ENCODE measurements around the gene RASD1. TPM values are rescaled to one million over a fixed set of nuclear protein-coding genes. Genes with fewer than 3 reads are reported as not detected.

RASD1 gene
- total RNA-seq, 4 donors from 2014 or later, result 23.5 to 83.8 (median 61.3) TPM

GRCh38 chr17:17493249-17493985 is 2.8 kb downstream of the RASD1 start:
- DNase-seq, result peak; percentile 59
- 60% methylated on average over 15 of the region's 15 CpGs; no CpG with 5 or more reads in 1 of the 2 donors for WGBS, 2 donors (ENCODE audit: low coverage in 1 of 2)
- intact Hi-C loops (cut with DNase I; ENCODE audit: low total_unique reads) (no loop called here), in situ Hi-C loops (cut with MboI; ENCODE audit: low pct_ligation_motif_present in 1 of 4, low pct_unique_long_range_greater_than_20kb in 1 of 4, low sequenced_read_pairs in 3 of 4) (no loop called here)
- peaks cover 7% of the 10 kb centered on the region for H3K27me3 ChIP-seq
- peak overlapping the region; percentile 34 to 87 (median 66) for H3K27ac ChIP-seq
- peaks cover 9 to 42% (median 26%) of the 10 kb centered on the region in 4 donors for H3K4me1 ChIP-seq
- peak overlapping the region in 1 of 4 donors; percentile 11 for H3K4me3 ChIP-seq
- TF ChIP-seq EP300 (IDR thresholded peaks at IDR 0.05; ENCODE audit: low read depth), result no peak
- TF ChIP-seq, protein P1, sequence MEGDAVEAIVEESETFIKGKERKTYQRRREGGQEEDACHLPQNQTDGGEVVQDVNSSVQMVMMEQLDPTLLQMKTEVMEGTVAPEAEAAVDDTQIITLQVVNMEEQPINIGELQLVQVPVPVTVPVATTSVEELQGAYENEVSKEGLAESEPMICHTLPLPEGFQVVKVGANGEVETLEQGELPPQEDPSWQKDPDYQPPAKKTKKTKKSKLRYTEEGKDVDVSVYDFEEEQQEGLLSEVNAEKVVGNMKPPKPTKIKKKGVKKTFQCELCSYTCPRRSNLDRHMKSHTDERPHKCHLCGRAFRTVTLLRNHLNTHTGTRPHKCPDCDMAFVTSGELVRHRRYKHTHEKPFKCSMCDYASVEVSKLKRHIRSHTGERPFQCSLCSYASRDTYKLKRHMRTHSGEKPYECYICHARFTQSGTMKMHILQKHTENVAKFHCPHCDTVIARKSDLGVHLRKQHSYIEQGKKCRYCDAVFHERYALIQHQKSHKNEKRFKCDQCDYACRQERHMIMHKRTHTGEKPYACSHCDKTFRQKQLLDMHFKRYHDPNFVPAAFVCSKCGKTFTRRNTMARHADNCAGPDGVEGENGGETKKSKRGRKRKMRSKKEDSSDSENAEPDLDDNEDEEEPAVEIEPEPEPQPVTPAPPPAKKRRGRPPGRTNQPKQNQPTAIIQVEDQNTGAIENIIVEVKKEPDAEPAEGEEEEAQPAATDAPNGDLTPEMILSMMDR (IDR thresholded peaks at IDR 0.05), result no peak
- TF ChIP-seq POLR2A (IDR thresholded peaks at IDR 0.05), result no peak
- no peak for TF ChIP-seq POLR2AphosphoS5 (IDR thresholded peaks at IDR 0.05)
- no peaks in the 10 kb centered on the region for H3K9me3 ChIP-seq
- peaks cover 0 to 9% (median 3%) of the 10 kb centered on the region in 4 donors for H3K36me3 ChIP-seq

DNA sequence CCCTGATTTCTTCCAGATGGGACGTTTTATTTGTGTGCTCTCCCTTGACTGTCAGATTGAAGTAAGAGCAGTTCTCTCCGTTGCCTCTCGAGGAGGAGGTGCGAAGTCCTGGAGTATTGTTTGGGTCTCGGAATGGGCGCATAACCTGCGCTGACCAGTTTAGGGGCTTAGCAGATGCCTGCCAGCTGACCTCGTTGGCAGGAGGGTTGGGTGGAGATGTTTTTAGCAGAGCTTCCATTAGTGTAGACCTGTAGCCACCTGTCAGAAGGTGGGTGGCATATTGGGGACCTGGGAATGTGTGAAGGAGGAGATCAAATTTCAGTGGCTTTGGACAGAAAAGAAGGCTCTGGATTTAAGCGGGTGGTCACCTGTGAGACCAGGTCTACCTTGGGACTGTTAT is 3.6 kb downstream of the RASD1 start:
- Histone ChIP-seq H3K9me3 (no peaks in the 10 kb centered on the region), H3K27ac (peak overlapping the region in 1 of 4 donors; percentile 18), H3K4me1 (peaks cover 9 to 38% (median 25%) of the 10 kb centered on the region in 4 donors), H3K36me3 (peaks cover 0 to 12% (median 4%) of the 10 kb centered on the region in 4 donors), H3K27me3 (peaks cover 7% of the 10 kb centered on the region), H3K4me3 (no peak overlapping the region)
- TF ChIP-seq EP300 (IDR thresholded peaks at IDR 0.05; ENCODE audit: low read depth) (no peak), POLR2A (IDR thresholded peaks at IDR 0.05) (no peak), POLR2AphosphoS5 (IDR thresholded peaks at IDR 0.05) (no peak)
- TF ChIP-seq, protein P1 (IDR thresholded peaks at IDR 0.05), result no peak
- 93 to 94% methylated on average over 8 to 9 of the region's 9 CpGs for WGBS, 2 donors (ENCODE audit: low coverage in 1 of 2)
- DNase-seq, result no peak
- intact Hi-C loops (cut with DNase I; ENCODE audit: low total_unique reads), result no loop called here
- in situ Hi-C loops (cut with MboI; ENCODE audit: low pct_ligation_motif_present in 1 of 4, low pct_unique_long_range_greater_than_20kb in 1 of 4, low sequenced_read_pairs in 3 of 4), result no loop called here

- in situ Hi-C loops (cut with MboI; ENCODE audit: low pct_ligation_motif_present in 1 of 4, low pct_unique_long_range_greater_than_20kb in 1 of 4, low sequenced_read_pairs in 3 of 4), result no loop called here
- H3K27ac ChIP-seq, result no peak overlapping the region
These were observed 4.1 kb downstream of the RASD1 start for GRCh38 chr17:17492085-17492484.

GRCh38 chr17:17491546-17491988 is 4.6 kb downstream of the RASD1 start:
- no peaks in the 10 kb centered on the region for H3K9me3 ChIP-seq
- in situ Hi-C loops (cut with MboI; ENCODE audit: low pct_ligation_motif_present in 1 of 4, low pct_unique_long_range_greater_than_20kb in 1 of 4, low sequenced_read_pairs in 3 of 4), result no loop called here
- H3K36me3 ChIP-seq, result peaks cover 0 to 16% (median 4%) of the 10 kb centered on the region in 4 donors
- intact Hi-C loops (cut with DNase I; ENCODE audit: low total_unique reads), result no loop called here
- no peak overlapping the region for H3K4me3 ChIP-seq
- peaks cover 7% of the 10 kb centered on the region for H3K27me3 ChIP-seq
- TF ChIP-seq POLR2A (IDR thresholded peaks at IDR 0.05), result no peak
- no peak for TF ChIP-seq POLR2AphosphoS5 (IDR thresholded peaks at IDR 0.05)
- TF ChIP-seq, protein P1 (IDR thresholded peaks at IDR 0.05), result no peak
- TF ChIP-seq EP300 (IDR thresholded peaks at IDR 0.05; ENCODE audit: low read depth), result no peak
- no peak overlapping the region for H3K27ac ChIP-seq
- DNase-seq, result no peak
- H3K4me1 ChIP-seq, result peaks cover 9 to 33% (median 20%) of the 10 kb centered on the region in 4 donors
- 83 to 90% methylated on average over 1 to 17 of the region's 17 CpGs for WGBS, 2 donors (ENCODE audit: low coverage in 1 of 2)

More at GRCh38 chr17:17492085-17492484, 4.1 kb downstream of the RASD1 start:
- peaks cover 0 to 16% (median 4%) of the 10 kb centered on the region in 4 donors for H3K36me3 ChIP-seq
- H3K4me3 ChIP-seq, result no peak overlapping the region
- intact Hi-C loops (cut with DNase I; ENCODE audit: low total_unique reads), result no loop called here
- H3K9me3 ChIP-seq, result no peaks in the 10 kb centered on the region
- TF ChIP-seq EP300 (IDR thresholded peaks at IDR 0.05; ENCODE audit: low read depth) (no peak), POLR2A (IDR thresholded peaks at IDR 0.05) (no peak), POLR2AphosphoS5 (IDR thresholded peaks at IDR 0.05) (no peak)
- TF ChIP-seq, protein P1 (IDR thresholded peaks at IDR 0.05), result no peak
- H3K27me3 ChIP-seq, result peaks cover 7% of the 10 kb centered on the region
- 90% methylated on average over 6 to 11 of the region's 11 CpGs for WGBS, 2 donors (ENCODE audit: low coverage in 1 of 2)
- no peak for DNase-seq
- peaks cover 9 to 36% (median 24%) of the 10 kb centered on the region in 4 donors for H3K4me1 ChIP-seq

Measured in transverse colon (tissue), 4 donors.